ENCODE data around the gene NRCAM.

The NRCAM gene

GRCh38 chr7:108197371-108198091 is 258.7 kb downstream of the NRCAM start:
- no peaks in the 10 kb centered on the region for H3K9me3 ChIP-seq (ENCODE audit: control insufficient read depth, insufficient read depth, low read length)
- peaks cover 10% of the 10 kb centered on the region for H3K4me1 ChIP-seq (ENCODE audit: control insufficient read depth, insufficient read depth, low read length)
- no peak overlapping the region for H3K9ac ChIP-seq (ENCODE audit: low read depth, low read length)
- H3K36me3 ChIP-seq (ENCODE audit: control insufficient read depth, insufficient read depth, low read length) = no peaks in the 10 kb centered on the region
- no peak overlapping the region for H3K4me3 ChIP-seq (ENCODE audit: low read depth, low read length)
- no peaks in the 10 kb centered on the region for H3K27me3 ChIP-seq (ENCODE audit: control insufficient read depth, insufficient read depth, low read length)

GRCh38 chr7:108196004-108196403 is 260.2 kb downstream of the NRCAM start:
- Histone ChIP-seq H3K36me3 (ENCODE audit: control insufficient read depth, insufficient read depth, low read length) (no peaks in the 10 kb centered on the region), H3K27me3 (ENCODE audit: control insufficient read depth, insufficient read depth, low read length) (no peaks in the 10 kb centered on the region), H3K4me3 (ENCODE audit: low read depth, low read length) (no peak overlapping the region), H3K9ac (ENCODE audit: low read depth, low read length) (no peak overlapping the region), H3K9me3 (ENCODE audit: control insufficient read depth, insufficient read depth, low read length) (no peaks in the 10 kb centered on the region), H3K4me1 (ENCODE audit: control insufficient read depth, insufficient read depth, low read length) (peaks cover 10% of the 10 kb centered on the region)

- Histone ChIP-seq H3K27me3 (ENCODE audit: control insufficient read depth, insufficient read depth, low read length) (no peaks in the 10 kb centered on the region), H3K9me3 (ENCODE audit: control insufficient read depth, insufficient read depth, low read length) (no peaks in the 10 kb centered on the region), H3K4me3 (ENCODE audit: low read depth, low read length) (no peak overlapping the region), H3K4me1 (ENCODE audit: control insufficient read depth, insufficient read depth, low read length) (peaks cover 10% of the 10 kb centered on the region), H3K9ac (ENCODE audit: low read depth, low read length) (no peak overlapping the region), H3K36me3 (ENCODE audit: control insufficient read depth, insufficient read depth, low read length) (no peaks in the 10 kb centered on the region)
Observed at GRCh38 chr7:108193594-108194498, 262.4 kb downstream of the NRCAM start.

GRCh38 chr7:108190891-108191290 is 265.3 kb downstream of the NRCAM start:
- Histone ChIP-seq H3K4me1 (ENCODE audit: control insufficient read depth, insufficient read depth, low read length) (peaks cover 10% of the 10 kb centered on the region), H3K9ac (ENCODE audit: low read depth, low read length) (no peak overlapping the region), H3K9me3 (ENCODE audit: control insufficient read depth, insufficient read depth, low read length) (no peaks in the 10 kb centered on the region), H3K4me3 (ENCODE audit: low read depth, low read length) (no peak overlapping the region), H3K27me3 (ENCODE audit: control insufficient read depth, insufficient read depth, low read length) (no peaks in the 10 kb centered on the region), H3K36me3 (ENCODE audit: control insufficient read depth, insufficient read depth, low read length) (no peaks in the 10 kb centered on the region)

- Histone ChIP-seq H3K36me3 (ENCODE audit: control insufficient read depth, insufficient read depth, low read length) (no peaks in the 10 kb centered on the region), H3K4me3 (ENCODE audit: low read depth, low read length) (no peak overlapping the region), H3K9me3 (ENCODE audit: control insufficient read depth, insufficient read depth, low read length) (no peaks in the 10 kb centered on the region), H3K4me1 (ENCODE audit: control insufficient read depth, insufficient read depth, low read length) (peaks cover 10% of the 10 kb centered on the region), H3K27me3 (ENCODE audit: control insufficient read depth, insufficient read depth, low read length) (no peaks in the 10 kb centered on the region), H3K9ac (ENCODE audit: low read depth, low read length) (no peak overlapping the region)
Observed at GRCh38 chr7:108189733-108190388, 266.4 kb downstream of the NRCAM start.

- no peak overlapping the region for H3K9ac ChIP-seq (ENCODE audit: low read depth, low read length)
- H3K27me3 ChIP-seq (ENCODE audit: control insufficient read depth, insufficient read depth, low read length) = no peaks in the 10 kb centered on the region
- no peaks in the 10 kb centered on the region for H3K36me3 ChIP-seq (ENCODE audit: control insufficient read depth, insufficient read depth, low read length)
- no peaks in the 10 kb centered on the region for H3K9me3 ChIP-seq (ENCODE audit: control insufficient read depth, insufficient read depth, low read length)
- peaks cover under 1% of the 10 kb centered on the region for H3K4me1 ChIP-seq (ENCODE audit: control insufficient read depth, insufficient read depth, low read length)
- H3K4me3 ChIP-seq (ENCODE audit: low read depth, low read length) = no peak overlapping the region
Observed at GRCh38 chr7:108188724-108189123, 267.5 kb downstream of the NRCAM start.

GRCh38 chr7:108181073-108181985 is 274.9 kb downstream of the NRCAM start:
- Histone ChIP-seq H3K9ac (ENCODE audit: low read depth, low read length) (no peak overlapping the region), H3K4me1 (ENCODE audit: control insufficient read depth, insufficient read depth, low read length) (peaks cover 2% of the 10 kb centered on the region), H3K9me3 (ENCODE audit: control insufficient read depth, insufficient read depth, low read length) (no peaks in the 10 kb centered on the region), H3K4me3 (ENCODE audit: low read depth, low read length) (no peak overlapping the region), H3K36me3 (ENCODE audit: control insufficient read depth, insufficient read depth, low read length) (no peaks in the 10 kb centered on the region), H3K27me3 (ENCODE audit: control insufficient read depth, insufficient read depth, low read length) (no peaks in the 10 kb centered on the region)

GRCh38 chr7:108178398-108178797 is 277.8 kb downstream of the NRCAM start:
- Histone ChIP-seq H3K36me3 (ENCODE audit: control insufficient read depth, insufficient read depth, low read length) (no peaks in the 10 kb centered on the region), H3K9ac (ENCODE audit: low read depth, low read length) (no peak overlapping the region), H3K4me1 (ENCODE audit: control insufficient read depth, insufficient read depth, low read length) (peaks cover 2% of the 10 kb centered on the region), H3K27me3 (ENCODE audit: control insufficient read depth, insufficient read depth, low read length) (no peaks in the 10 kb centered on the region), H3K4me3 (ENCODE audit: low read depth, low read length) (no peak overlapping the region), H3K9me3 (ENCODE audit: control insufficient read depth, insufficient read depth, low read length) (no peaks in the 10 kb centered on the region)

GRCh38 chr7:108171164-108171563 is 285.1 kb downstream of the NRCAM start:
- no peaks in the 10 kb centered on the region for H3K36me3 ChIP-seq (ENCODE audit: control insufficient read depth, insufficient read depth, low read length)
- peaks cover 5% of the 10 kb centered on the region for H3K4me1 ChIP-seq (ENCODE audit: control insufficient read depth, insufficient read depth, low read length)
- H3K9ac ChIP-seq (ENCODE audit: low read depth, low read length) = no peak overlapping the region
- no peaks in the 10 kb centered on the region for H3K9me3 ChIP-seq (ENCODE audit: control insufficient read depth, insufficient read depth, low read length)
- no peak overlapping the region for H3K4me3 ChIP-seq (ENCODE audit: low read depth, low read length)
- H3K27me3 ChIP-seq (ENCODE audit: control insufficient read depth, insufficient read depth, low read length) = no peaks in the 10 kb centered on the region

GRCh38 chr7:108170251-108170650 is 286.0 kb downstream of the NRCAM start:
- Histone ChIP-seq H3K9ac (ENCODE audit: low read depth, low read length) (no peak overlapping the region), H3K36me3 (ENCODE audit: control insufficient read depth, insufficient read depth, low read length) (no peaks in the 10 kb centered on the region), H3K27me3 (ENCODE audit: control insufficient read depth, insufficient read depth, low read length) (no peaks in the 10 kb centered on the region), H3K9me3 (ENCODE audit: control insufficient read depth, insufficient read depth, low read length) (no peaks in the 10 kb centered on the region), H3K4me1 (ENCODE audit: control insufficient read depth, insufficient read depth, low read length) (peaks cover 5% of the 10 kb centered on the region), H3K4me3 (ENCODE audit: low read depth, low read length) (no peak overlapping the region)

GRCh38 chr7:108167460-108167859 is 288.8 kb downstream of the NRCAM start:
- peaks cover 5% of the 10 kb centered on the region for H3K4me1 ChIP-seq (ENCODE audit: control insufficient read depth, insufficient read depth, low read length)

More at GRCh38 chr7:108167460-108167859, 288.8 kb downstream of the NRCAM start:
- Histone ChIP-seq H3K36me3 (ENCODE audit: control insufficient read depth, insufficient read depth, low read length) (no peaks in the 10 kb centered on the region), H3K27me3 (ENCODE audit: control insufficient read depth, insufficient read depth, low read length) (no peaks in the 10 kb centered on the region), H3K4me3 (ENCODE audit: low read depth, low read length) (no peak overlapping the region), H3K9ac (ENCODE audit: low read depth, low read length) (no peak overlapping the region), H3K9me3 (ENCODE audit: control insufficient read depth, insufficient read depth, low read length) (no peaks in the 10 kb centered on the region)

Measured in iPS-15b (cell line).